Jurkat, Clone E6-1 (cell line): ENCODE measurements around the gene NOVA1.

ENCODE experiments used
- DNase-seq: peaks from one replicate; pipeline ENCODE4 v3.0.0-alpha.2; 2011; ENCODE audit warnings: low read depth, low spot score
- H3K4me3 ChIP-seq: 2 replicates; pipeline ENCODE4 v1.5.1; 2011; ENCODE audit warnings: mild to moderate bottlenecking, low read length, control low read depth, moderate library complexity

Gene NOVA1

GRCh38 chr14:26400373-26400772 is 197.5 kb downstream of the NOVA1 start:
- no peak for DNase-seq
- H3K4me3 ChIP-seq = no peak overlapping the region

DNA sequence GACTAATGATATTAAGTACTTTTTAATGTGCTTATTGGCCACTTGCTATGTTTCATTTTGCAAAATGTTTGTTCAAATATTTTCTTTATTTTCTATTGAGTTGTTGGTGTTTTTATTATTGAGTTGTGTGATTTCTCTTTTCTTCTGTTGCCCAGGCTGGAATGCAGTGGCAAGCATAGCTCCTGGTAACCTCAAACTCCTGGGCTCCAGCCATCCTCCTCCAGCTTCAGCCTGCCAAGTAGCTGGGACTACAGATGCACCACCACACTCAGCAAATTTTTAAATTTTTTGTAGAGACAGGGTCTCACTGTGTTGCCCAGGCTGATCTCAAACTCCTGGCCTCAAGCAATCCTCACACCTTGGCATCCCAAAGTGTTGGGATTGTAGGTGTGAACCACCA is 199.2 kb downstream of the NOVA1 start:
- no peak overlapping the region for H3K4me3 ChIP-seq
- no peak for DNase-seq
